ENCODE results near the gene POLR2C.

DNA sequence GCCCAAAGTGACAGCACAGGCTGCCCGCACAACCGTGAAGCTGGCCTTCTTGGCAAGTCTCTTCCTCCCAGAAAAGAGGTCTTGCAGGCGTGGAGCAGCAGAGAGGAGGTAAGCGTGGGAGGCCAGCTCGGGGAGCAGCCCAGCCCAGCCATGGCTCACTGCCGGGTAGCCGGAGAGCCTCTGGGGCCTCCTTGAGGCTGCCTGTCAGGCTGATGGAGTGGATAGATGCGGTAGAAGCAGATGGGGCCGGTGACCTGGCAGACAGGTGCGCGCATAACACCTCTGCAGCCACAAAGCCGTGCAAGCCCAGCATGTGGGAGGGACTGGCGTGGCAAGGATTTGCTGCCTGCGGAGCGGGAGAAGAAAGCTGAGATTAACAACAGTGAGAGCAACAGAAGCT lies 40.9 kb downstream of the POLR2C start:
- TF ChIP-seq CTCF (IDR thresholded peaks at IDR 0.05) (no peak), POLR2A (IDR thresholded peaks at IDR 0.05) (no peak)

Measured in body of pancreas (tissue), 4 donors.